NAMALWA (cell line): ENCODE measurements around the gene EPHX1.
A peak's percentile ranks its signal among the peaks of the same experiment; 100 is the strongest.

Source experiments
- DNase-seq: peaks from one replicate; pipeline ENCODE4 v3.0.0-alpha.2; 2015; ENCODE audit warnings: low spot score

The EPHX1 gene

DNA sequence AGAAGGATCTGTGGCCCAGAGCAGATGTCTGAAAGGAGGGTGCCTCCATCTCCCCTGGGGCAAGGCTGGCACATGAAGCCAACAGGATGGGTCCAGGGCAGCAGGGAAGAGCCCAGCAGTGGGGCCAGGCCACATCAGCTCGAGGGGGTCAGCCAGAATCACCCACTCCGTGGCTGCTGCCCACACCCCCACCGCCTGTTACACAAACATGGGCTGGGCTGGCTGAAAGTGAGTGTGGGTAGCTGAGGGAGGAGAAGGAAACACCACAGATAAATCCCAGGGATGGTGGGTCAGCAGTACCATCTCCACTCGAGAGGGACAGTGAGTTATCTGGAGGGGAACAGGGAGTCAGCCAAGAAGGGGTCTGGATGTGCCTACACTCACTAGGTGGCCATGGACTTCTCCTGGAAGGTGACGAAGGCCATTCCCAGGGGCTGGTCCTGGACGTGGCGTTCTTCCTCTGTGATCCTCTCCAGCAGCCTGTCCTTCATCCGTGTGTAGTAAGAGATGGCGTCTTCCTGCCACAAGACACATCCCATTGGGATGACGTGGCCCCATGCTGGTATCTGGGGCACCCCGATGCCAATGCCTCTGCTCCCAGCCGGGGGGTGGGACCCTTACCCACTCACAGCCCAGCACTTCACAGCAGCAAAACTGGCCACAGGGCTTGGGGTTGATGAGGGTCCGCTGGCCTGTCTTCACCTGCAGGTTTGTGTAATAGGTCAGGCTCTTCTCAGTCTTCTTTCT lies 52.1 kb downstream of the EPHX1 start:
- DNase-seq = no peak

DNA sequence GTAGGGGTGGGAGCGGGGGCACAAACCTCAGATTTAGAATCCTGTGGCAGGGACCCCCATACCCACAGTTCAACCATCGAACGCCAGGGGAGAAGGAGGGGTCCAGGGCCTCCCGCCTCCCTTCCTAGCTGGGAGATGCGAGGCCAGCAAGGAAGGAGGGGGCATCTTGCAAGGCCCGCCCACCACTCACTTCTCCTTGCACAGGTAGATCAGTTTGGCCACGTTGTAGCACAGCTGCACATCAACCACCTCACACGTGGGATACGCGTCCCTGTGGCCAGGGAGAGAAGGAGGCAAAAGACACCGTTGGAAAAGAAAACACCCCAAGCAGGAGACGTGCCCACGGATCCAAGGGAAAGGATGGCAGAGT lies 52.6 kb downstream of the EPHX1 start:
- no peak for DNase-seq

DNA sequence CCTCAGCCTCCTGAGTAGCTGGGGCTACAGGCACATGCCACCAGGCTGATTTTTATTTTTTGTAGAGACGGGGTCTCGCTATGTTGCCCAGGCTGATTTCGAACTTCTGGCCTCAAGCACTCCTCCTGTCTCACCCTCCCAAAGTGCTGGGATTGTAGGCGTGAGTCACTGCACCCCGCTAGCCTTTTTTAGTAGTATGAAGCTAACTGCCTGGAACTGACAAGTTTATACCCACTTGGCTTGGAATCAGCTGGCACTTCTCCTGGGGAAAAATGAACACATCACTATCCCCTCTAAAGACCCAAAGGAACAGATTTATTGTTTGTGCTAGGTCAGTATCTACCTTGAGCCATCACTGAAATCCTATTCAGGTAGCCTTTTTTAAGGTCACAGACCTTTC lies 53.2 kb downstream of the EPHX1 start:
- DNase-seq = no peak

DNA sequence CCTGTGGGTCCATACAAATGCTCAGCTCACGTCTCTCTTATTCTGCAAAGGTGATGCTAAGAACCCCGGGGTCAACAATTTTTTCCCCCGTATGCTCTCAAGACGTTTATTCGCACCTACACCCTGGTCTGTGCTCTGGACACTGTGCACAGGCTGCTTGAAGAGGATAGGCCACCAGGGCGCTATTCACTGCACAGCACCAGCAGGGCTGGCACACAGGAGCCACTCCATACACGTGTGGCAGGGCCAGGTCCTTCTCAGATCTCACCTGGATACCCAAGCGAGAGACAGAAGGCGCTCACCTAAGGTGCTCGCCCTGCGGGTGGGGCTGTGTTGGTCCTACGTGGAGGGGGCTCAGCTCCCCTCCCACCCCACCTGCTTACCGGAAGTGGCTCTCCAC lies 55.6 kb downstream of the EPHX1 start:
- no peak for DNase-seq

DNA sequence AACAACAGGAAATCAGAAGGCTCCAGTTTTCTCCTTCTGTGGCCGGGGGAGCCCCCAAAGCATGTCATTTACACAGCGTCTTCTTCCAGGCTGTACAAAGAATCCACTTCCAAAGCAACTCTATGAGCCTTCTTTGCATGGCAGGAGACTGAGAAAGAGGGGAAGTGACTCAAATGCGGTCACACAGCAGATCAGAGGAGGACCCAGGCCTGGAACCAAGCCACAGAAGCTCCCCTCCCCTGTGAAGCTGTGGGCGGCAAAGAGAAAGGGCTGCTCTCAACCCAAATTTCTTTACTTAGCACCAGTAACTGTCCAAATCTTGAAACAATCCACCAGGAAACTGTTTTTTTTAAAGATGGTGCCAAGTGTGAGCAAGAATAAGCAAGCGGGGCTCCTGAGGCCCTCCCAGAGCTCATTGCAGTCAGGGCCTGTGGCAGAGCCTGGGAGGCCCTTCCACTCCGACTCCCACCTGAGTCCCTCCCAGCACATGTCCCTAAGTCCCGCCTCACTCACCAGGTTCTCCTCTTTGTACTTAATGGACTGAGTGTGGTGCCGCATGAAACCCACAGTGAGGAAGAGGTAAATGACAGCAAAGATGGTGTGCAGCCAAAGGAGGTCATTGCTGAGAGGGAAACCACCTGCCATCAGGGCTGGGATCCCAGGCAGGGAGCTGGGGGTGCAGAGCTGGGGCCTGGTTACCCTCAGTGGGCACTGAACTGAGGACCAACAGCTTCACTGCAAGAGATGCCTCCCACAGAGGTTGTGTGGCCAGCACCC lies 56.3 kb downstream of the EPHX1 start:
- DNase-seq = peak; percentile 29

DNA sequence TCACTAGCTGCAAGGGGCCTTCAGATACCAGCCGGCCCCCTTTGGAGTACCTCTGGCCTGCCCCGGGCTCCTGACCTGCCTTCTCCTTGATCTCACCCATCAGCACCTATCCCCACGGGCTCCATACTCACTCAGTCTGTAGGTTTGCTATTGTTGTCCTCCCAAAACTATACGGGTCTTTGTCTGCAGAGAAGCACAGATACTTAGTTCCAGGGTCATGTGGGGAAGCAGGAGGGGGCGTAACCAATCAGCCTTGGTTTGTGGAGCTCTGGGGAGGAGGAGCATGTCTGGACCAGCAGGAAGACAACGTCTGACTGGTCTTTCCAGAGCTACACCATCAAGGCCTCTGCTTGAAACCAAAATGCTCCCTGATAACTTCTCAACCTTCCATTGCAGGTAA lies 57.1 kb downstream of the EPHX1 start:
- DNase-seq = no peak

DNA sequence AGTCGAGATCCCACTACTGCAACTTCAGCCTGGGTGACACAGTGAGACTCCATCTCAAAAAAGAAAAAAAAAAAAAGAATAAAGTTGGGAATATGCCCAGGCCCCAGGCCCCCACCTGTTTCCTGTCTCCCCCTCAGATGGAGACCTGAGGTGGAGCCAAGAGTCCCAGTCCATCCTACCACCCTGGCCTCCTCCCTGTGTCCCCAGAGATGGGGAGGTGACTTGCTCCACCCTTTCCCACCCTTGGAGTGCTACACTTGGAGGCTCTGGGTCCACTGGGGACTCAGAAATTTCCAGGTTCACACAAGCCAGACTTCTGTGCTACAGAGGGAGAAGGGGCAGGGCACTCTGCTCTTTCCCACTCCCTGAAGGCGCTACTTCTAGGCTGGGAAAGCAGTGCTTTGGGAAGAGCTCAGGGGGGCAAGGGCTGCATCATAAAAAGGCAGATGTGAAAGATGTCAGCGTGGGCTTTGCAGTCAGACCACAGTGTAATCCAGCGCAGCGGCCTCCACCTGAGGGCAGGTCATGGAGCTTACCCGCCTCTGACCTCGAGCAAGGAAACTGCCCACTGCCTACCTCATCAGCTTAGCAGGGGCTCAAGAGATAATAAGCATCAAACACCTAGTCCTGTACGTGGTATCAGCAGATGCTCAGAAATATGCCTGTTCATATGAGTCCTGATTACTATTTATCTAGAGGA lies 58.9 kb downstream of the EPHX1 start:
- no peak for DNase-seq

DNA sequence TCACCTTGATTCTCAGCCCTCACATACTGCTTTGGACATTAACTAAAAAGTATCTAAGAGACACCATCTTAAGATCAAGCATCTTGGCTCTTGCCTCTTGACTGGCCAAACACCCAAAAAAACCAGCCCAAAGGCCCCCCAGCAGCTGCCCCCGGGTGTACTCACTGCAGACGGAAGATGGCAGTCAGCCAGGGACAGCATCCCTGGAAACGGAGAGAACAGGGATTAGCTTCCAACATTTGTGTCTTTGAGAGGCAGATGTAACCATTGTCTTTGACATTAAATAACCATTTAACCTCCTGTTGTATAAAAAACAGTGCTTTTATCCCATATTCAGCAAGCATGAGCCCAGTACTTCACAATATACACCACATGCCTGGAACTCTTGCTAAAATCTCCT lies 61.0 kb downstream of the EPHX1 start:
- DNase-seq = no peak

DNA sequence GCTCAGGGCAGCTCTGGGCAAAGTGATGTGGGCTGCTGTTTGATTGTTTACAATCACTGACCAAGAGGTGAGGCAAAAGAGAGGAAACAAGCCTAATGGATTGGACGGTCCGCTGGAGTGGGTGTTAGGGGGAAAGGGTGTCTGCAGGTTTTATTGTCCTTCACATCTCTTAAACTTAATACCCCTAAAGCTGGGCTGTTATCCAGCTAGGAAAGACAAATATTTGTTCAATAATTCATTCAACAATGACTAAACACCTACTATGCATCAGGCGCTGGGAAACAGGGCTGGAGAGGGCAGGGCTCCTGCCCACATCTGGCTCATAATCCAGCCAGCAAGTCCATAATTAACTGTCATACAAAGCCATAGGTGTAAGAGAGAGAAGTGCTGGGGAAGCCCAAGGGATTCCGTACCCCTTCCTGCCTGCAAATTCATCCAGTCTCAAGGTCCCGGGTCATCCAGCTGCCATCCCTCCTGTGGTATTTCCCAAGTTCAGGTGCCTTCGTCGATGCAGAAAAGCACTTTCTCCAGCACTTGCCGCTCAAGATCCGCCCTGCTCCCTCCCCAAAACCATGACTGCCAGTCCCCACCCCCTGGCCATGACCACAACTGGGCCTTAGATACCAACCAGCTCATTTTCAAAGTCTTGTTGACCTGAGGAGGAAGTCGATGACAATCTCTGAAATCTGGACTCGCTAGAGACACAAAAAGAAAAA lies 61.6 kb downstream of the EPHX1 start:
- DNase-seq = no peak

DNA sequence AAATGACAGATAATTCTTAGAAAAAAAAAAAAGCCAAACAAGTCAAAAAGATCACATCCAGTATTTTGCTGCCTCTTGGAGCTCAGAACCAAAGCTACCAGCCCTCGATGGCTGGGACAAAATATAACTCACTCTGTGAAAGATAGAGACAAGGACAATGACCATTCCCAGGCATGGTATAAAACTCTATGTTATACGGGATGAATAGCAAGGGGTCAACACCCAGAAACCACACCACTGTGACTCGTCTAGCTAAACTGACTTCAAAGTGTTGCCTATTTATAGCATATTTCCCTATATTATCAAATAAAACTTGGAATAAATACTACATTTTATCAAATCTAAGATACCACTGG lies 62.1 kb downstream of the EPHX1 start:
- no peak for DNase-seq

DNA sequence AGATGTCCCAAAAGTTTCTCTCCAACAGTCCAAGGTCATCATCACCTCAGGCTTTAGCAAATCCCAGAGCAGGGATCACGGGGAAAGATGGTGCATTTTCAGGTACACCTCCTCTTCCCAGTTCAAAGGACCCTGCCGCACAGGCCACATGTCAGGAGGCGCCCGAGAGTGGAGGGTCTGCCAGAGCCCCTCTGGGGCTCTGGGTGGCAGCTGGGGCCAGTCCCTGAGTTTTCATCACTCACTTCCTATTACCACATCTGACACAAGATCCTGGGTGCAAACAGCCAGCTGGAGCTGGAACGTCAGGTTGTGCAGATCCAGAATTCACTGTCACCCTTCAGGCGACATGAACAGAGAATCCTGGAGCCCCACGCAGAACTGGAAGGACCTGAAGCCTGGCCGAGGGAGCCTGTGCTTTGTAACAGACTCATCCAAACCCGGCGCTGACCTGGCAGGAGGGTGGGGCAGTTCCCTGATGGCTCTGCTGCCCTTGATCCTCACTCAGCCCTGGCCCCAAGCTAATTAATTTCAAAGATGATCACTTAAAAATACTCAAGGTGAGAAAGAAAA lies 63.4 kb downstream of the EPHX1 start:
- no peak for DNase-seq

DNA sequence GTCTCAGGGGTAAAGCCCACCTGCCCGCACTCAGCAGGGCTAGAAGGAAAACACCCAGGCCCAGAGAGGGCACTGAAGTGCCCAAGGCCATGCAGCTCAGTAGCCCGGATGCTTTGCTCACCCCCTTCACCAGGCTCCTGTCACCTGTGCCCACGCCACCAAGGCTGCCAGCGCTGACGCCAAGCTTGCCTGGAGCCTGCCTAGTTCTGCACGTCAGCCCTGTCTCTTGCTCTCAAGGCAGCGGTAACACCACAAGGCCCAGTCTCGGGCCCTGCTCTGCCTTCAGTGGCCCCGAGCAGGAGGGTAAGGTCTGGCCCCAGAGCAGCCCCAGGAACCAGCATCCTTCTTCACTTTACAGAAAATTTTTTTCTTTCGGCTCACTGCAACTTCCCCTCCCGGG lies 64.5 kb downstream of the EPHX1 start:
- DNase-seq = no peak

DNA sequence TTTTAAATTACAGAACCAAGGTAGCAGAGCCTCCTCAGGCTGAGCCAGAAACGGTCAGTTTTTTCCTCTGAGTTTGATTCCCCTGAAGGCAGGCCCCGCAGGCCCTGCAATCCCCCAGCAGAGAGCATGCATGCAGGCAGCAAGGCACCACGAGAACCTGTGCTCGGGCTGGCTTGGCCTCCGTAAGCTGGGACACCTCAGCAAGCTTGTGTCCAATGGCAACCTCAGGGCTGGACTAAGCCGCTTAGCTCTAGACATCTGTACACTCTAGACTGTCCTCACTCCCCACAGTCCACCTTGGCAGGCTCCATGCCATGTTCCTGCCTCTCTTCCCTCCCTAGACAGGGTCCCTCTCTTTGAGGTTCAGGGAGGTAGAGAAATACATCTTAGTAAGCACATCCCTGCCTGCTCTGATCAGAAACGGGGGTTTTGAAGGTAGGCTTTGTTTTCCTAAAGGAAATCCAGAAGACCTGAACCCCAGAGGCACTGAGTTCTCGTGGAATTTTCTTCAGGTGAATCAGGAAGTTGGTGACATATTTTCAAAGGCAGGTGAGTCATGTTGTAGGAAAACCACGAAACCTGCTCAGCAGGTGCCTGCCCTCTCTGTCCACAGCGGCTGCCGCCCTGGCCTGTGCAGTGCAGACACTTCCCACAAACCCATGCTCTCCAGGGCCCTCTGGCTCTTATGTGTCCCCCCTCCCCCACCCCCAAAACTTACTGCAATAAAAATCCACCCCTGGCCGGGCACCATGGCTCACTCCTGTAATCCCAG lies 65.3 kb downstream of the EPHX1 start:
- no peak for DNase-seq

DNA sequence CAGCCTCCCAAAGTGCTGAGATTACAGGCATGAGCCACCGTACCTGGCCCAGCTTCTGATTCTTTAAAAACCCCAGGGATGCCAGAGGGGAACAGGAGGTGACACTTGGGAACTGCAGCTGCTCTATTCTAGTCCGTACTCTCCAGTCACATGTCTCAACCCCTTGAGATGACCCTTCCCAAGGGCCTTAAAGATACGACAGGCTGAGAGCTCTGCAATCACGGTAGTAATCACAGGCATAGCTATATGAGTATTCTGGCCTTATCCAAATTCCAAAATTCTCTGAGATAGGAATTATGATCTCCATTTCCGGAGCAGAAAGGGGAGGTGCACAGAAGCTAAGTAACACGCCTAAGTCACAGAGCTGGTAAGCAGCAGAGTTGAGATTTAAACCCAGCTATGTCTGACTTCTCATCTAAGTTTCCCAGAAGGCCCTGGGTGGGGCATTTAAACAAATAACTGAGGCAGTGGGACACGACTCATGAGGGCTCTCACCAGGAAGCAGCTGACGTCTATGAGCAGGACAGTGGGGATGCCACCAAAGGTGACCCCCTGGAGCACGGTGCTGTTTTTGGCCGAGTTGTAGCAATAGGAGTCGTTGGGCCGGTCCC lies 67.1 kb downstream of the EPHX1 start:
- no peak for DNase-seq

DNA sequence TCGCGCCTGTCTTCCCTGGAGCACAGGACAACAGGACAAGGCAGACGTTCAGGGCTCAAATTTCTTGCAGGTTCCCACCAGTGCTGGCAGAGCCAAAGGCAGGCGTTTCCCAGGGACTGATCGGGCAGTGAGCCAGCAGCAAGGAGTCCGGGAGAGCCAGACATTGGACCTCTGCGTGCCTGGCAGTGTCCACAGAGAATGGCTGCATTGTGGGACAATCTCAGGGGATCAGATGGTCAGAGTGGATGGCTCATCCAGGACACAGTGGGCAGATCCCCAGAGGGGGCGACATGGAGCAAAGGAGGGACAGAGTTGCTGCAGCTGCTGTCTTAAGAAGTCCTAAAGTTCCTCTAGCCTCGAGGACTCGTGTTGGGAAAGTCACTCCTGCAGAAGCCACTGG lies 67.7 kb downstream of the EPHX1 start:
- DNase-seq = peak; percentile 51

DNA sequence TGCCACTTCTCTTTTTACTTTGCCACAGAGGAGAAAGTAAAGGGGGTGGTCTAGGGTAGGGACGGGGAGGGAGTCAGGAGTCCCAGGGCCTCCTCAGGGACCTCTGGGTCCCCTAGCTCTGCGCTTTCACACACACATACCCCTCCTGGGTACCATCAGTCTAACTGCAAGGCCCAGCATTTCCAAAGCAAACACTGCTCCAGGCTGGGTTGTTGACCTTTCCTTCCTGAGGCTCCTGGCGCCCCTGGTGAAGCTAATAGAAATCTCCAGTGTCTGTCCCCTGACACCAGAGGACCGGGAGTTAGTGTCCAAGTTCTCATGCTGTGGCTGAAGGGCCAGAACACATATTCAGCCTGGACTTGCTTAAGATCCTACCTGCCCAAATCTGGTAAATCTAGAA lies 68.4 kb downstream of the EPHX1 start:
- no peak for DNase-seq

DNA sequence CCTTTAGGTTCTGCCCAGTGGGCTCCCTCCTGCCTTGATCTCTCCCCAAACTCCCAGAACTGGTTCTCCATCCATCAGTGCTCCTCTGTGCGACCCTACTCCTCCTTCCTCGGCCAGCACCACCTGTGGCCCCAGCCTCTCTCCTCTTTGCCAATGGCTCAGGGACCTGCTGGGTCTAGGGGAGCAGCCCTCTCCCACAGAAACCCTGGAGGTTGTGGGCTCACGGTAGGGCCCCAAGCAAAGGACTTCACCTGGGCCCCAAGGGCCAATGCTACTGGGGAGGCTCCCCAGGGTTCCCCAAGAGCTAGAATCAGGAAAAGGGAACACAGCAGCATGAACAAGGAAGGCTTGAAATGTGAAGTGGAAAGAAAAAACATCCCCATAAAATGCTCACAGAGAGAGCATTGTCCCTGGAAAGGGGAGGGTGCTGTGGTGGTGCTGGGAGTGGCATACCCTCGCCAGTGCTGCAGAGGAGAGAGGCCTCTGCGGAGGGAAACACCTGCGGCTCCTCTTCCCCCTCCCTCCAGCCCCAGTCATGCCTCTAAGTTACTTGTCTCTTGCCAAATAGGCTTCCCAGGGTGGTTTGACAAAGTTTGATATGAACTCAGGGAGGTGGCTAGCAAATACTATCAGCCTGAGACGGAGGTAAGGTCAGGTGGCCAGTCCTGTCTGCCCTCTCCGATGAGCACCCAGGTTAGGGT lies 69.7 kb downstream of the EPHX1 start:
- DNase-seq = no peak

DNA sequence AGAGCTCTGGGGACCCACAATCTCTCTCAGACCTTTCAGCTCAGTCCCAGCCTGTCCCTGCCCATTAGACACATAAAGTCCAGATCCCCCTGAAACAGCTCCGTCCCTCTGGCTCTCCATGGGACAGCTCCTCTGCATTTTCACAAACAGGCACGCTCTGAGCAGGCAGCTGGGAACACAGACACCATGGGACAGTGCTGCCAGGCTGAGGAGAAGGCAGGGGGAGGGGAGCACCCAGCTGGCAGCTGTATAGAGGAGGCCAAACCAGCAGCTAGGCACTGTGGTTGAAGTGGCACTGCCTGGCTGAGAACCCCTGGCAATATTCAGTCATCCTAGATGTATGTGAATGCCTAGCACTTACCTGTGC lies 70.3 kb downstream of the EPHX1 start:
- no peak for DNase-seq

DNA sequence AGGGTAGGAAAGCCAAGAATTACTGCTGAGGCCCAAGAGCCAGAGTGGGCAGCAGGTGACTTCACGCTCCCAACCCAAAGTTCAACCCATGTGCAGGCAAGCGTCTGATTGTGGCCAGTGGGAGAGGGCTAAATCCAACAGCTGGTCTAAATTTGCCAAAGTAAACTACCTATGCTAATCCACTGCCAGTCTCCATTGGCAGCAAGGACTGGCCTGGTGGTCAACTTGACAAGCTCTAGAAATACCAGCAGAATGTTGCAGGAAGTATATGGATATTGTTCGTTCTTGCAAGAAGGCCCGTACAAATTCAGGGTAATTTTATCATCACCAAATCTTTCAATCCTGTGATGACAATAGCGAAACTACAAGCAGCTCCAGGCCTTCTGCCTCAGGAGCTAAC lies 70.7 kb downstream of the EPHX1 start:
- no peak for DNase-seq
